SK-N-SH (cell line): ENCODE results near the gene MICAL2. TPM values are rescaled to one million over a fixed set of nuclear protein-coding genes. Genes with fewer than 3 reads are reported as not detected.

Source experiments
- CTCF ChIA-PET: fragments of 300-600, 350-600 bp; formaldehyde crosslinking; extraction: SDS; loops from one replicate; lab custom pipeline; 2021; lab: Yijun Ruan, JAX
- POLR2A ChIA-PET: fragments of 350-600 bp; sonication (Branson Sonifier 250); formaldehyde crosslinking; extraction: SDS; loops from one replicate; lab custom pipeline; 2020; ENCODE audit warnings: antibody characterized with exemption, inconsistent platforms; lab: Yijun Ruan, JAX
- DNase-seq: peaks from one replicate; pipeline ENCODE4 v3.0.0; 2012
- H2AFZ ChIP-seq: fragments of 200-600 bp; sonication (generic); 2 replicates; pipeline ENCODE4 v1.8.1; 2016; ENCODE audit warnings: antibody characterized with exemption, mild to moderate bottlenecking, low read depth
- H3F3A ChIP-seq: fragments of 200-600 bp; sonication (generic); replicated peaks from 2 replicates; pipeline ENCODE3; 2016; ENCODE audit warnings: antibody characterized with exemption, mild to moderate bottlenecking; ENCODE audit not compliant: insufficient read depth
- H3K27ac ChIP-seq, 2 experiments: fragments of 200-500 bp in 1 of 2; fragments of 200-600 bp in 1 of 2; sonication (Bioruptor generic) in 1 of 2; sonication (generic), shearing (Covaris generic) in 1 of 2; 2 replicates each; pipeline versions ENCODE4 v1.5.1 to v1.6.1; 2014 to 2016; ENCODE audit warnings: low read depth in 2 of 2, inconsistent platforms in 1 of 2, low read length in 1 of 2, mild to moderate bottlenecking in 1 of 2, mixed read lengths in 1 of 2
- H3K27me3 ChIP-seq: fragments of 200-600 bp; sonication (generic), shearing (Covaris generic); 2 replicates; pipeline ENCODE4 v1.6.1; 2016; ENCODE audit warnings: mixed run types; ENCODE audit not compliant: insufficient read depth
- H3K36me3 ChIP-seq, 2 experiments: fragments of 200-500 bp in 1 of 2; fragments of 200-600 bp in 1 of 2; sonication (Bioruptor generic) in 1 of 2; sonication (generic) in 1 of 2; replicated peaks in 1 of 2; 2 replicates each; pipeline versions ENCODE3 to v1.5.1; 2014 to 2016; ENCODE audit warnings: low read length in 1 of 2, mild to moderate bottlenecking in 1 of 2; ENCODE audit not compliant: insufficient read depth in 2 of 2, control insufficient read depth in 1 of 2
- H3K4me1 ChIP-seq, 2 experiments: fragments of 200-500 bp in 1 of 2; fragments of 200-600 bp in 1 of 2; sonication (Bioruptor generic) in 1 of 2; sonication (generic), shearing (Covaris generic) in 1 of 2; 2 replicates each; pipeline versions ENCODE4 v1.5.1 to v1.6.1; 2014 to 2016; ENCODE audit warnings: low read depth in 1 of 2, low read length in 1 of 2, mixed run types in 1 of 2; ENCODE audit not compliant: insufficient read depth in 2 of 2, control insufficient read depth in 1 of 2
- H3K4me2 ChIP-seq: fragments of 200-600 bp; sonication (generic), shearing (Covaris generic); 2 replicates; pipeline ENCODE4 v1.6.1; 2017; ENCODE audit warnings: mixed run types
- H3K4me3 ChIP-seq, 2 experiments: fragments of 200-500 bp in 1 of 2; fragments of 200-600 bp in 1 of 2; sonication (Bioruptor generic) in 1 of 2; sonication (generic), shearing (Covaris generic) in 1 of 2; 2 replicates each; pipeline versions ENCODE4 v1.5.1 to v1.8.1; 2014 to 2016; ENCODE audit warnings: low read depth in 2 of 2, inconsistent platforms in 1 of 2, low read length in 1 of 2, mild to moderate bottlenecking in 1 of 2, mixed read lengths in 1 of 2, moderate library complexity in 1 of 2
- H3K79me2 ChIP-seq: fragments of 200-600 bp; sonication (generic); 2 replicates; pipeline ENCODE4 v1.8.1; 2017; ENCODE audit warnings: mild to moderate bottlenecking; ENCODE audit not compliant: insufficient read depth
- H3K9ac ChIP-seq: fragments of 200-600 bp; sonication (generic); 2 replicates; pipeline ENCODE4 v1.6.1; 2017; ENCODE audit warnings: mixed run types
- H3K9me2 ChIP-seq: fragments of 200-600 bp; sonication (generic); 2 replicates; pipeline ENCODE4 v1.6.1; 2017; ENCODE audit warnings: mixed run types
- H3K9me3 ChIP-seq: fragments of 200-600 bp; sonication (generic); 2 replicates; pipeline ENCODE4 v1.6.1; 2017; ENCODE audit warnings: mixed run types, mild to moderate bottlenecking, moderate library complexity
- H4K20me1 ChIP-seq: fragments of 200-600 bp; sonication (generic); 2 replicates; pipeline ENCODE4 v1.6.1; 2017; ENCODE audit warnings: mild to moderate bottlenecking, mixed run types; ENCODE audit not compliant: insufficient read depth
- CHD2 ChIP-seq: fragments of 150-350 bp; IDR thresholded peaks from 2 replicates; pipeline ENCODE4 v1.6.1; 2018; ENCODE audit warnings: low read length; ENCODE audit not compliant: partially characterized antibody
- CTCF ChIP-seq: fragments of 200-600 bp; sonication (generic); IDR thresholded peaks from 2 replicates; pipeline ENCODE4 v1.6.1; 2017; ENCODE audit warnings: antibody characterized with exemption, mild to moderate bottlenecking, moderate library complexity
- EP300 ChIP-seq, 2 experiments: IDR thresholded peaks; 2 replicates each; pipeline versions ENCODE4 v1.4.0 to v1.6.1; 2012; ENCODE audit warnings: borderline replicate concordance in 1 of 2, low read depth in 1 of 2, low read length in 1 of 2
- EZH2phosphoT487 ChIP-seq: fragments of 200-600 bp; sonication (generic); IDR thresholded peaks from 2 replicates; pipeline ENCODE4 v1.6.1; 2017; ENCODE audit warnings: low read depth, mixed run types, mild to moderate bottlenecking, antibody characterized with exemption, moderate library complexity, borderline replicate concordance
- FOXM1 ChIP-seq: IDR thresholded peaks from 2 replicates; pipeline ENCODE4 v1.4.0; 2012; ENCODE audit warnings: low read depth, mild to moderate bottlenecking
- GABPA ChIP-seq: IDR thresholded peaks from 2 replicates; pipeline ENCODE4 v1.4.0; 2012; ENCODE audit warnings: low read depth, mild to moderate bottlenecking
- IRF3 ChIP-seq: fragments of 150-350 bp; IDR thresholded peaks from 2 replicates; pipeline ENCODE4 v1.6.1; 2016; ENCODE audit warnings: mild to moderate bottlenecking, low read depth, low read length
- MAX ChIP-seq: IDR thresholded peaks from 2 replicates; pipeline ENCODE4 v1.4.0; 2012; ENCODE audit warnings: low read depth
- MEF2A ChIP-seq: IDR thresholded peaks from 2 replicates; pipeline ENCODE4 v1.4.0; 2012; ENCODE audit warnings: low read depth, borderline replicate concordance
- NFIC ChIP-seq: IDR thresholded peaks from 2 replicates; pipeline ENCODE4 v1.4.0; 2012; ENCODE audit warnings: borderline replicate concordance
- PBX3 ChIP-seq: IDR thresholded peaks from 2 replicates; pipeline ENCODE4; 2012
- POLR2AphosphoS5 ChIP-seq: IDR thresholded peaks from 2 replicates; pipeline ENCODE4 v1.6.1; 2012; ENCODE audit warnings: low read depth, low read length
- RCOR1 ChIP-seq: fragments of 150-350 bp; IDR thresholded peaks from 2 replicates; pipeline ENCODE4 v1.6.1; 2017; ENCODE audit warnings: antibody characterized with exemption, low read length
- RFX5 ChIP-seq: IDR thresholded peaks from 2 replicates; pipeline ENCODE4 v1.6.1; 2012; ENCODE audit warnings: mild to moderate bottlenecking, improper control_type of control experiment, low read length
- RXRA ChIP-seq: IDR thresholded peaks from 2 replicates; pipeline ENCODE4 v1.4.0; 2012; ENCODE audit warnings: low read depth, mild to moderate bottlenecking, borderline replicate concordance
- SMC3 ChIP-seq: IDR thresholded peaks from 2 replicates; pipeline ENCODE4 v1.6.1; 2012; ENCODE audit warnings: low read depth, low read length, improper control_type of control experiment
- TAF1 ChIP-seq: IDR thresholded peaks from 2 replicates; pipeline ENCODE4 v1.6.1; 2012; ENCODE audit warnings: low read depth, mild to moderate bottlenecking, low read length, moderate library complexity, borderline replicate concordance
- TCF12 ChIP-seq: IDR thresholded peaks from 2 replicates; pipeline ENCODE4 v1.4.0; 2012
- TEAD4 ChIP-seq: IDR thresholded peaks from 2 replicates; pipeline ENCODE4 v1.4.0; 2012; ENCODE audit warnings: mild to moderate bottlenecking, borderline replicate concordance; ENCODE audit not compliant: insufficient read depth
- WGBS: methylation state at CpG from one replicate; pipeline ENCODE4 v1.1.6; 2017; ENCODE audit warnings: low lambda C conversion rate; 5-methylcytosine and 5-hydroxymethylcytosine counted together
- polyA plus RNA-seq, 3 experiments: library from polyadenylated mRNA; depleted of rRNA; stranded (reverse); fragments of >200 nt; gene quantifications; 2 replicates each; pipeline ENCODE4 v1.2.3, GENCODE V29; 2012

The MICAL2 gene
- polyA plus RNA-seq, 1 of the 3 experiments (the other 2 are of a cell fraction) = 54.6 TPM

- TF ChIP-seq MAX = 0 out of 2 replicates have a peak, but pooled peaks have one; percentile 55
- TF ChIP-seq GABPA = no peak
- TF ChIP-seq MEF2A = no peak
- TF ChIP-seq RCOR1 = no peak
- TF ChIP-seq RFX5 = no peak
- TF ChIP-seq EP300 (IDR thresholded peaks at IDR 0.05; ENCODE audit: borderline replicate concordance in 1 of 2, low read depth in 1 of 2, low read length in 1 of 2) = no peak
- peak; percentile 96 for TF ChIP-seq CTCF
- TF ChIP-seq RXRA = no peak
- no peak for TF ChIP-seq EZH2phosphoT487
- no peak for TF ChIP-seq TAF1
Measured at GRCh38 chr11:12281571-12282478, 171.4 kb downstream of the MICAL2 start (continued).

GRCh38 chr11:12282676-12283075 lies 172.3 kb downstream of the MICAL2 start:
- CTCF ChIA-PET = interaction anchor here (0.5 to 19.2 kb wide), 29 partner anchors 7 to 727 kb away, joined by 3 to 488 read pairs (median 8); no protein-coding TSS in a partner anchor
- peaks cover 66% of the 10 kb centered on the region for H3F3A ChIP-seq

More at GRCh38 chr11:12282676-12283075, 172.3 kb downstream of the MICAL2 start:
- Histone ChIP-seq H3K4me2 (0 out of 2 replicates have a peak overlapping the region, but pooled peaks have one; percentile 20), H3K36me3 (no peaks in the 10 kb centered on the region), H4K20me1 (no peaks in the 10 kb centered on the region), H3K9me2 (no peaks in the 10 kb centered on the region), H3K4me3 (no peak overlapping the region), H3K4me1 (peaks cover 14 to 36% of the 10 kb centered on the region in 2 experiments), H3K27ac (peak overlapping the region in 1 of 2 experiments; percentile 100; a peak in 2 of 4 replicates), H2AFZ (peak overlapping the region; percentile 54; the same call in 1 of the 2 replicates), H3K79me2 (peaks cover 43% of the 10 kb centered on the region)
- 88% methylated on average over 6 of the region's 6 CpGs for WGBS
- POLR2A ChIA-PET = no interaction called here
- DNase-seq = no peak
- no peak for TF ChIP-seq POLR2AphosphoS5
- TF ChIP-seq IRF3 = no peak
- no peak for TF ChIP-seq RXRA
- no peak for TF ChIP-seq MEF2A
- TF ChIP-seq TAF1 = no peak
- TF ChIP-seq PBX3 = no peak
- no peak for TF ChIP-seq TEAD4
- no peak for TF ChIP-seq CTCF
- TF ChIP-seq CHD2 = no peak
- no peak for TF ChIP-seq TCF12
- TF ChIP-seq SMC3 = no peak
- TF ChIP-seq FOXM1 = no peak
- TF ChIP-seq NFIC = no peak
- TF ChIP-seq, all 33 proteins: peak for 0
- no peaks in the 10 kb centered on the region for H3K27me3 ChIP-seq
- H3K9me3 ChIP-seq = no peaks in the 10 kb centered on the region
- peak overlapping the region; percentile 56; the same call in 1 of the 2 replicates for H3K9ac ChIP-seq
